WTC11 (cell line): Measurements from ENCODE around the gene PSD. TPM values are rescaled to one million over a fixed set of nuclear protein-coding genes. Genes with fewer than 3 reads are reported as not detected.

Experiments used
- ATAC-seq: fragments of 200-7000 bp; cut with Tn5 transposase; 2 replicates; pipeline ENCODE4 v1.10.0; 2021; ENCODE audit warnings: mild to moderate bottlenecking, moderate library complexity
- CTCF ChIA-PET: fragments of 300-600 bp; sonication (Branson Sonifier 250); formaldehyde crosslinking; loops from one replicate; lab custom pipeline; 2021; ENCODE audit warnings: antibody characterized with exemption; lab: Charles Lee
- POLR2A ChIA-PET: fragments of 350-600 bp; sonication (Branson Sonifier 250); formaldehyde crosslinking; loops from one replicate; lab custom pipeline; 2021; ENCODE audit warnings: antibody characterized with exemption; lab: Charles Lee
- DNase-seq: peaks from one replicate; pipeline ENCODE4 v3.0.0; 2021; ENCODE audit warnings: low spot score
- H3K27ac Mint-ChIP-seq: 2 replicates; pipeline ENCODE4 v1.8.0; 2021; ENCODE audit warnings: mixed read lengths
- H3K27me3 Mint-ChIP-seq: 2 replicates; pipeline ENCODE4 v1.8.0; 2021; ENCODE audit warnings: low read depth, mild to moderate bottlenecking, moderate library complexity, mixed read lengths
- H3K36me3 Mint-ChIP-seq: 2 replicates; pipeline ENCODE4 v1.8.0; 2021; ENCODE audit warnings: mixed read lengths
- H3K4me1 Mint-ChIP-seq: 2 replicates; pipeline ENCODE4 v1.8.0; 2022; ENCODE audit warnings: mixed read lengths
- H3K4me3 Mint-ChIP-seq: 2 replicates; pipeline ENCODE4 v1.8.0; 2021; ENCODE audit warnings: mild to moderate bottlenecking, moderate library complexity, mixed read lengths
- H3K9me3 Mint-ChIP-seq: 2 replicates; pipeline ENCODE4 v1.8.0; 2021; ENCODE audit warnings: mixed read lengths
- AR ChIP-seq: fragments of 250-450 bp; sonication (Bioruptor Pico); IDR thresholded peaks from 2 replicates; pipeline ENCODE4 v1.9.0; 2021; ENCODE audit warnings: mild to moderate bottlenecking
- ARID4B ChIP-seq: sonication (generic); formaldehyde crosslinking; IDR thresholded peaks from 2 replicates; pipeline ENCODE4 v1.8.0; 2023; ENCODE audit warnings: missing genetic modification reagents, mild to moderate bottlenecking, borderline replicate concordance
- E2F4 ChIP-seq: sonication (generic); formaldehyde crosslinking; IDR thresholded peaks from 2 replicates; pipeline ENCODE4 v1.8.1; 2022; ENCODE audit warnings: low read depth, mild to moderate bottlenecking, moderate library complexity, missing genetic modification reagents, borderline replicate concordance
- FOXP1 ChIP-seq: sonication (generic); formaldehyde crosslinking; IDR thresholded peaks from 2 replicates; pipeline ENCODE4 v1.8.0; 2022; ENCODE audit warnings: missing genetic modification reagents, mild to moderate bottlenecking, moderate library complexity, borderline replicate concordance
- KAT7 ChIP-seq: sonication (generic); formaldehyde crosslinking; IDR thresholded peaks from 2 replicates; pipeline ENCODE4 v1.8.1; 2023; ENCODE audit warnings: missing genetic modification reagents, mild to moderate bottlenecking, borderline replicate concordance
- MYBL2 ChIP-seq: sonication (generic); formaldehyde crosslinking; IDR thresholded peaks from 2 replicates; pipeline ENCODE4 v1.8.1; 2023; ENCODE audit warnings: mild to moderate bottlenecking, moderate library complexity, missing genetic modification reagents
- NR3C1 ChIP-seq: sonication (generic); formaldehyde crosslinking; conservative IDR thresholded peaks from 2 replicates; pipeline ENCODE4 v1.8.1; 2023; ENCODE audit warnings: low read depth, mild to moderate bottlenecking, missing genetic modification reagents
- PREB ChIP-seq: sonication (generic); formaldehyde crosslinking; IDR thresholded peaks from 2 replicates; pipeline ENCODE4 v1.8.1; 2022; ENCODE audit warnings: mild to moderate bottlenecking, missing genetic modification reagents, moderate library complexity, borderline replicate concordance
- RELA ChIP-seq: sonication (generic); formaldehyde crosslinking; IDR thresholded peaks from 2 replicates; pipeline ENCODE4 v1.8.1; 2022; ENCODE audit warnings: missing genetic modification reagents, mild to moderate bottlenecking, borderline replicate concordance
- SP1 ChIP-seq: sonication (generic); formaldehyde crosslinking; conservative IDR thresholded peaks from 2 replicates; pipeline ENCODE4 v1.8.1; 2022; ENCODE audit warnings: missing genetic modification reagents
- TEAD4 ChIP-seq: sonication (generic); formaldehyde crosslinking; IDR thresholded peaks from 2 replicates; pipeline ENCODE4 v1.8.0; 2022; ENCODE audit warnings: mild to moderate bottlenecking, missing genetic modification reagents
- USF2 ChIP-seq: sonication (generic); formaldehyde crosslinking; IDR thresholded peaks from 2 replicates; pipeline ENCODE4 v1.8.1; 2023; ENCODE audit warnings: mild to moderate bottlenecking, missing genetic modification reagents, moderate library complexity
- ZBTB43 ChIP-seq: sonication (generic); formaldehyde crosslinking; IDR thresholded peaks from 2 replicates; pipeline ENCODE4 v1.8.1; 2023; ENCODE audit warnings: mild to moderate bottlenecking, missing genetic modification reagents
- ZMAT4 ChIP-seq: fragments of 250-450 bp; sonication (Bioruptor Pico); IDR thresholded peaks from 2 replicates; pipeline ENCODE4 v1.9.0; 2021; ENCODE audit warnings: mild to moderate bottlenecking
- ZNF219 ChIP-seq: sonication (generic); formaldehyde crosslinking; IDR thresholded peaks from 2 replicates; pipeline ENCODE4 v1.8.0; 2023; ENCODE audit warnings: missing genetic modification reagents, mild to moderate bottlenecking, borderline replicate concordance
- ZNF232 ChIP-seq: sonication (generic); formaldehyde crosslinking; IDR thresholded peaks from 2 replicates; pipeline ENCODE4 v1.8.0; 2022; ENCODE audit warnings: mild to moderate bottlenecking, missing genetic modification reagents
- ZNF263 ChIP-seq: sonication (generic); formaldehyde crosslinking; IDR thresholded peaks from 2 replicates; pipeline ENCODE4 v1.8.1; 2022; ENCODE audit warnings: low read depth, mild to moderate bottlenecking, moderate library complexity, missing genetic modification reagents
- ZNF317 ChIP-seq: sonication (generic); formaldehyde crosslinking; IDR thresholded peaks from 2 replicates; pipeline ENCODE4 v1.8.1; 2023; ENCODE audit warnings: low read depth, mild to moderate bottlenecking, moderate library complexity, missing genetic modification reagents, borderline replicate concordance
- ZNF396 ChIP-seq: fragments of 250-450 bp; sonication (Bioruptor Pico); IDR thresholded peaks from 2 replicates; pipeline ENCODE4 v1.8.0; 2021; ENCODE audit warnings: mild to moderate bottlenecking, moderate library complexity, borderline replicate concordance
- ZNF416 ChIP-seq: fragments of 250-450 bp; sonication (Bioruptor Pico); IDR thresholded peaks from 2 replicates; pipeline ENCODE4 v1.9.0; 2021; ENCODE audit warnings: mild to moderate bottlenecking, inconsistent platforms
- total RNA-seq: library from RNA; stranded (reverse); gene quantifications from 3 replicates; pipeline ENCODE4 v1.2.3, GENCODE V29; 2021

PSD gene
- total RNA-seq, 1 experiment from 2014 or later, result 12.5 TPM

GRCh38 chr10:102413806-102414561 lies 4.6 kb downstream of the PSD start:
- Mint-ChIP-seq H3K36me3 (no peaks in the 10 kb centered on the region), H3K9me3 (no peaks in the 10 kb centered on the region), H3K4me1 (peaks cover 35% of the 10 kb centered on the region), H3K27ac (no peak overlapping the region), H3K27me3 (peaks cover 42% of the 10 kb centered on the region), H3K4me3 (no peak overlapping the region)
- ATAC-seq (no peak), DNase-seq (no peak)
- POLR2A ChIA-PET, result no interaction called here
- CTCF ChIA-PET, result interaction anchor here (0.9 to 5.5 kb wide), 7 partner anchors 8 to 183 kb away, joined by 3 to 61 read pairs (median 4); partner anchors contain the start of gene SUFU
- TF ChIP-seq ZNF219 (CRISPR knock-in tag) (no peak), SP1 (CRISPR knock-in tag) (no peak), ZNF232 (CRISPR knock-in tag) (no peak), ARID4B (CRISPR knock-in tag) (no peak), ZNF263 (no peak), NR3C1 (CRISPR knock-in tag) (no peak), RELA (CRISPR knock-in tag) (no peak), ZBTB43 (CRISPR knock-in tag) (no peak), KAT7 (CRISPR knock-in tag) (no peak), ZNF416 (CRISPR knock-in tag) (no peak), FOXP1 (CRISPR knock-in tag) (no peak), ZNF396 (CRISPR knock-in tag) (no peak), E2F4 (CRISPR knock-in tag) (no peak), PREB (CRISPR knock-in tag) (no peak), MYBL2 (CRISPR knock-in tag) (no peak), ZNF317 (CRISPR knock-in tag) (no peak), ZMAT4 (CRISPR knock-in tag) (no peak), TEAD4 (CRISPR knock-in tag) (no peak), USF2 (CRISPR knock-in tag) (no peak), AR (CRISPR knock-in tag) (no peak)
